HepG2 (cell line): ENCODE results near the gene SMIM14. TPM values are rescaled to one million over a fixed set of nuclear protein-coding genes. Genes with fewer than 3 reads are reported as not detected.

ENCODE experiments used
- CC2D1A ChIP-seq: sonication (generic); formaldehyde crosslinking; IDR thresholded peaks from 2 replicates; pipeline ENCODE4 v1.8.1; 2023; ENCODE audit warnings: mild to moderate bottlenecking, missing genetic modification reagents
- DNMT3B ChIP-seq: conservative IDR thresholded peaks from 2 replicates; pipeline ENCODE4 v1.6.1; 2016; ENCODE audit warnings: missing biosample characterization, control low read depth
- KLF15 ChIP-seq: sonication (generic); formaldehyde crosslinking; IDR thresholded peaks from 2 replicates; pipeline ENCODE4 v1.8.1; 2023; ENCODE audit warnings: borderline replicate concordance, mild to moderate bottlenecking, inconsistent platforms, missing genetic modification reagents, mixed read lengths
- U2AF1 ChIP-seq: fragments of 200-400 bp; formaldehyde crosslinking; optimal IDR thresholded peaks from 2 replicates; pipeline ENCODE3; 2017; ENCODE audit warnings: mild to moderate bottlenecking, low read depth, low read length
- ZNF232 ChIP-seq: sonication (generic); formaldehyde crosslinking; IDR thresholded peaks from 2 replicates; pipeline ENCODE4 v1.4.0; 2020; ENCODE audit warnings: missing genetic modification reagents, borderline replicate concordance
- ZNF841 ChIP-seq: sonication (generic); formaldehyde crosslinking; IDR thresholded peaks from 2 replicates; pipeline ENCODE4 v1.8.1; 2023; ENCODE audit warnings: missing genetic modification reagents, borderline replicate concordance
- ZNF850 ChIP-seq: sonication (generic); formaldehyde crosslinking; conservative IDR thresholded peaks from 2 replicates; pipeline ENCODE4 v1.9.0; 2021; ENCODE audit warnings: mild to moderate bottlenecking, missing genetic modification reagents
- polyA plus RNA-seq, 8 experiments: library from polyadenylated mRNA; depleted of rRNA in 3 of 8; stranded (reverse) in 7 of 8; unstranded in 1 of 8; fragments of >200 nt; fragmentation: Illumina TruSeq in 4 of 8; extraction: Trizol in 4 of 8; gene quantifications; 2 replicates each; pipeline versions ENCODE4 v1.2.1 to v1.2.3, GENCODE V29; 2011 to 2016; ENCODE audit warnings: low read depth in 4 of 8, missing spikeins in 1 of 8, mixed read lengths in 1 of 8; ENCODE audit not compliant: insufficient read depth in 1 of 8
- total RNA-seq, 5 experiments: library from RNA; depleted of rRNA; stranded (reverse); fragments of >200 nt; fragmentation: Illumina TruSeq; extraction: Trizol; gene quantifications; 2 replicates each; pipeline ENCODE4 v1.2.3, GENCODE V29; 2016; ENCODE audit warnings: low read depth in 1 of 5
- TF ChIP-seq, protein P1 (sequence below): sonication (generic); formaldehyde crosslinking; IDR thresholded peaks from 2 replicates; pipeline ENCODE4 v1.4.0; 2020; ENCODE audit warnings: missing genetic modification reagents, borderline replicate concordance
- TF ChIP-seq, protein P2 (sequence below): sonication (generic); formaldehyde crosslinking; IDR thresholded peaks from 2 replicates; pipeline ENCODE4 v1.5.1; 2020; ENCODE audit warnings: mild to moderate bottlenecking, missing genetic modification reagents, moderate library complexity
- TF ChIP-seq, protein P3 (sequence below): sonication (generic); formaldehyde crosslinking; IDR thresholded peaks from 2 replicates; pipeline ENCODE4 v1.5.1; 2020; ENCODE audit warnings: mild to moderate bottlenecking, moderate library complexity, missing genetic modification reagents
- TF ChIP-seq, protein P4 (sequence below): sonication (generic); formaldehyde crosslinking; IDR thresholded peaks from 2 replicates; pipeline ENCODE4 v1.8.0; 2022; ENCODE audit warnings: mild to moderate bottlenecking, missing genetic modification reagents; ENCODE audit not compliant: insufficient replicate concordance
- TF ChIP-seq, protein P5 (sequence below): sonication (generic); formaldehyde crosslinking; IDR thresholded peaks from 2 replicates; pipeline ENCODE4 v1.9.0; 2021; ENCODE audit warnings: missing genetic modification reagents, borderline replicate concordance

SMIM14 gene
- total and polyA plus RNA-seq, 2 of the 13 experiments (the other 11 are each of a cell fraction or from before 2014, with no cell fraction given): 16.3 to 28.1 TPM

DNA sequence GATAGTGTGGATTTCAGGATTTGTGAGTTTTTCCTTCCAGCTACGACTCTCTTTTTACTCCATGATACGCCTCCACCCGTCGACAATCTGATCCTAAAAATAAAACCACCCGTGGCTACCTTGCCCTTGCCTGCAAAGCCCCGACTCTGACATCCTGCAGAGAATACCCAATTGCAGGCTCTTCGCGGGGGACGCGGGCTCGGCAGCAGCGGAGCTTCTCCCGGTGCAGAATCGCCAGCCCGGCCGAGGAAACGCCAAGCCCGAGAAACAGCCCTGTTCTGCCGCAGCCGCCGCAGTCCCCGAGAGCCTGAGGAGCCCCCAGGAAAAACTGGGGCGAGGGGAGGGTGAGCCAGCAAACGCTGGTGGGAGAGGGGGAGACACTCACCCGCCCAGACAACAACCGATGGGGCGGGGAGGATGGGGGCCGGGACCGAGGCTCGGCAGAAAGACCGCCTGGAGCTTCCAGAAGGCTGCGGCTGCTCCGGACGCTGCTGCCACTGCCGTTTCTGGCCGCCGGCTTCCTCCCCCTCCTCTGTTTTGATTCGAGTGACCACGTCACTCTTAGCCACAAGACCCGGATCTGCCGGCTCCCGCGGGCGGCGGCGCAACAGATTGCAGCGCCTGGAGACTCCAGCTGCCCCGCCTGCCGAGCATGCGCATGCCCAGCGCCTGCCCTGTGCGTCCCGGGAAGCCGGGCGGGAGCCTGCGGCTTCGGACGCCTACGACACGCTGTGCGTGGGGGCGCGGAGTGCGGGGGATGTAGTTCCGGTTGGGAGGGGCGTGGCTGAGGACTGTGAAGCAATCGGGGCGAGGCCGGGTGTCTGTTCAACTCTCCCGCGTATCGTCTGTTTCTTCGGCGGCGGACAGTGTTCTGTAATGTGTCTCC is at the start of gene SMIM14 (continued):
- TF ChIP-seq, protein P1, sequence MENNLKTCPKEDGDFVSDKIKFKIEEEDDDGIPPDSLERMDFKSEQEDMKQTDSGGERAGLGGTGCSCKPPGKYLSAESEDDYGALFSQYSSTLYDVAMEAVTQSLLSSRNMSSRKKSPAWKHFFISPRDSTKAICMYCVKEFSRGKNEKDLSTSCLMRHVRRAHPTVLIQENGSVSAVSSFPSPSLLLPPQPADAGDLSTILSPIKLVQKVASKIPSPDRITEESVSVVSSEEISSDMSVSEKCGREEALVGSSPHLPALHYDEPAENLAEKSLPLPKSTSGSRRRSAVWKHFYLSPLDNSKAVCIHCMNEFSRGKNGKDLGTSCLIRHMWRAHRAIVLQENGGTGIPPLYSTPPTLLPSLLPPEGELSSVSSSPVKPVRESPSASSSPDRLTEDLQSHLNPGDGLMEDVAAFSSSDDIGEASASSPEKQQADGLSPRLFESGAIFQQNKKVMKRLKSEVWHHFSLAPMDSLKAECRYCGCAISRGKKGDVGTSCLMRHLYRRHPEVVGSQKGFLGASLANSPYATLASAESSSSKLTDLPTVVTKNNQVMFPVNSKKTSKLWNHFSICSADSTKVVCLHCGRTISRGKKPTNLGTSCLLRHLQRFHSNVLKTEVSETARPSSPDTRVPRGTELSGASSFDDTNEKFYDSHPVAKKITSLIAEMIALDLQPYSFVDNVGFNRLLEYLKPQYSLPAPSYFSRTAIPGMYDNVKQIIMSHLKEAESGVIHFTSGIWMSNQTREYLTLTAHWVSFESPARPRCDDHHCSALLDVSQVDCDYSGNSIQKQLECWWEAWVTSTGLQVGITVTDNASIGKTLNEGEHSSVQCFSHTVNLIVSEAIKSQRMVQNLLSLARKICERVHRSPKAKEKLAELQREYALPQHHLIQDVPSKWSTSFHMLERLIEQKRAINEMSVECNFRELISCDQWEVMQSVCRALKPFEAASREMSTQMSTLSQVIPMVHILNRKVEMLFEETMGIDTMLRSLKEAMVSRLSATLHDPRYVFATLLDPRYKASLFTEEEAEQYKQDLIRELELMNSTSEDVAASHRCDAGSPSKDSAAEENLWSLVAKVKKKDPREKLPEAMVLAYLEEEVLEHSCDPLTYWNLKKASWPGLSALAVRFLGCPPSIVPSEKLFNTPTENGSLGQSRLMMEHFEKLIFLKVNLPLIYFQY: no peak
- TF ChIP-seq, protein P2, sequence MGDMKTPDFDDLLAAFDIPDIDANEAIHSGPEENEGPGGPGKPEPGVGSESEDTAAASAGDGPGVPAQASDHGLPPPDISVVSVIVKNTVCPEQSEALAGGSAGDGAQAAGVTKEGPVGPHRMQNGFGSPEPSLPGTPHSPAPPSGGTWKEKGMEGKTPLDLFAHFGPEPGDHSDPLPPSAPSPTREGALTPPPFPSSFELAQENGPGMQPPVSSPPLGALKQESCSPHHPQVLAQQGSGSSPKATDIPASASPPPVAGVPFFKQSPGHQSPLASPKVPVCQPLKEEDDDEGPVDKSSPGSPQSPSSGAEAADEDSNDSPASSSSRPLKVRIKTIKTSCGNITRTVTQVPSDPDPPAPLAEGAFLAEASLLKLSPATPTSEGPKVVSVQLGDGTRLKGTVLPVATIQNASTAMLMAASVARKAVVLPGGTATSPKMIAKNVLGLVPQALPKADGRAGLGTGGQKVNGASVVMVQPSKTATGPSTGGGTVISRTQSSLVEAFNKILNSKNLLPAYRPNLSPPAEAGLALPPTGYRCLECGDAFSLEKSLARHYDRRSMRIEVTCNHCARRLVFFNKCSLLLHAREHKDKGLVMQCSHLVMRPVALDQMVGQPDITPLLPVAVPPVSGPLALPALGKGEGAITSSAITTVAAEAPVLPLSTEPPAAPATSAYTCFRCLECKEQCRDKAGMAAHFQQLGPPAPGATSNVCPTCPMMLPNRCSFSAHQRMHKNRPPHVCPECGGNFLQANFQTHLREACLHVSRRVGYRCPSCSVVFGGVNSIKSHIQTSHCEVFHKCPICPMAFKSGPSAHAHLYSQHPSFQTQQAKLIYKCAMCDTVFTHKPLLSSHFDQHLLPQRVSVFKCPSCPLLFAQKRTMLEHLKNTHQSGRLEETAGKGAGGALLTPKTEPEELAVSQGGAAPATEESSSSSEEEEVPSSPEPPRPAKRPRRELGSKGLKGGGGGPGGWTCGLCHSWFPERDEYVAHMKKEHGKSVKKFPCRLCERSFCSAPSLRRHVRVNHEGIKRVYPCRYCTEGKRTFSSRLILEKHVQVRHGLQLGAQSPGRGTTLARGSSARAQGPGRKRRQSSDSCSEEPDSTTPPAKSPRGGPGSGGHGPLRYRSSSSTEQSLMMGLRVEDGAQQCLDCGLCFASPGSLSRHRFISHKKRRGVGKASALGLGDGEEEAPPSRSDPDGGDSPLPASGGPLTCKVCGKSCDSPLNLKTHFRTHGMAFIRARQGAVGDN (CRISPR knock-in tag): peak; percentile 96
- TF ChIP-seq ZNF841 (CRISPR knock-in tag) (no peak), CC2D1A (no peak), KLF15 (CRISPR knock-in tag) (no peak; the same call in 1 of the 2 replicates), ZNF850 (CRISPR knock-in tag) (no peak), DNMT3B (CRISPR knock-in tag) (no peak), ZNF232 (CRISPR knock-in tag) (peak; percentile 55; the same call in 1 of the 2 replicates), U2AF1 (no peak)
- TF ChIP-seq, protein P3, sequence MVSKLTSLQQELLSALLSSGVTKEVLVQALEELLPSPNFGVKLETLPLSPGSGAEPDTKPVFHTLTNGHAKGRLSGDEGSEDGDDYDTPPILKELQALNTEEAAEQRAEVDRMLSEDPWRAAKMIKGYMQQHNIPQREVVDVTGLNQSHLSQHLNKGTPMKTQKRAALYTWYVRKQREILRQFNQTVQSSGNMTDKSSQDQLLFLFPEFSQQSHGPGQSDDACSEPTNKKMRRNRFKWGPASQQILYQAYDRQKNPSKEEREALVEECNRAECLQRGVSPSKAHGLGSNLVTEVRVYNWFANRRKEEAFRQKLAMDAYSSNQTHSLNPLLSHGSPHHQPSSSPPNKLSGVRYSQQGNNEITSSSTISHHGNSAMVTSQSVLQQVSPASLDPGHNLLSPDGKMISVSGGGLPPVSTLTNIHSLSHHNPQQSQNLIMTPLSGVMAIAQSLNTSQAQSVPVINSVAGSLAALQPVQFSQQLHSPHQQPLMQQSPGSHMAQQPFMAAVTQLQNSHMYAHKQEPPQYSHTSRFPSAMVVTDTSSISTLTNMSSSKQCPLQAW (CRISPR knock-in tag): peak; percentile 94
- TF ChIP-seq, protein P4, sequence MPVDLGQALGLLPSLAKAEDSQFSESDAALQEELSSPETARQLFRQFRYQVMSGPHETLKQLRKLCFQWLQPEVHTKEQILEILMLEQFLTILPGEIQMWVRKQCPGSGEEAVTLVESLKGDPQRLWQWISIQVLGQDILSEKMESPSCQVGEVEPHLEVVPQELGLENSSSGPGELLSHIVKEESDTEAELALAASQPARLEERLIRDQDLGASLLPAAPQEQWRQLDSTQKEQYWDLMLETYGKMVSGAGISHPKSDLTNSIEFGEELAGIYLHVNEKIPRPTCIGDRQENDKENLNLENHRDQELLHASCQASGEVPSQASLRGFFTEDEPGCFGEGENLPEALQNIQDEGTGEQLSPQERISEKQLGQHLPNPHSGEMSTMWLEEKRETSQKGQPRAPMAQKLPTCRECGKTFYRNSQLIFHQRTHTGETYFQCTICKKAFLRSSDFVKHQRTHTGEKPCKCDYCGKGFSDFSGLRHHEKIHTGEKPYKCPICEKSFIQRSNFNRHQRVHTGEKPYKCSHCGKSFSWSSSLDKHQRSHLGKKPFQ: no peak
- TF ChIP-seq, protein P5, sequence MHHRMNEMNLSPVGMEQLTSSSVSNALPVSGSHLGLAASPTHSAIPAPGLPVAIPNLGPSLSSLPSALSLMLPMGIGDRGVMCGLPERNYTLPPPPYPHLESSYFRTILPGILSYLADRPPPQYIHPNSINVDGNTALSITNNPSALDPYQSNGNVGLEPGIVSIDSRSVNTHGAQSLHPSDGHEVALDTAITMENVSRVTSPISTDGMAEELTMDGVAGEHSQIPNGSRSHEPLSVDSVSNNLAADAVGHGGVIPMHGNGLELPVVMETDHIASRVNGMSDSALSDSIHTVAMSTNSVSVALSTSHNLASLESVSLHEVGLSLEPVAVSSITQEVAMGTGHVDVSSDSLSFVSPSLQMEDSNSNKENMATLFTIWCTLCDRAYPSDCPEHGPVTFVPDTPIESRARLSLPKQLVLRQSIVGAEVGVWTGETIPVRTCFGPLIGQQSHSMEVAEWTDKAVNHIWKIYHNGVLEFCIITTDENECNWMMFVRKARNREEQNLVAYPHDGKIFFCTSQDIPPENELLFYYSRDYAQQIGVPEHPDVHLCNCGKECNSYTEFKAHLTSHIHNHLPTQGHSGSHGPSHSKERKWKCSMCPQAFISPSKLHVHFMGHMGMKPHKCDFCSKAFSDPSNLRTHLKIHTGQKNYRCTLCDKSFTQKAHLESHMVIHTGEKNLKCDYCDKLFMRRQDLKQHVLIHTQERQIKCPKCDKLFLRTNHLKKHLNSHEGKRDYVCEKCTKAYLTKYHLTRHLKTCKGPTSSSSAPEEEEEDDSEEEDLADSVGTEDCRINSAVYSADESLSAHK (CRISPR knock-in tag): no peak
